H1 (cell line): Measurements from ENCODE around the gene LRRC37A.
"Not testable (repeated sequence)": the region's sequence is repeated elsewhere in the genome, so short reads cannot be mapped to it uniquely, and the experiment has no call there.

Experiments used
- ATF2 ChIP-seq: IDR thresholded peaks from 2 replicates; pipeline ENCODE4 v1.6.1; 2012; ENCODE audit warnings: low read length, inconsistent platforms
- CHD1 ChIP-seq: IDR thresholded peaks from 2 replicates; pipeline ENCODE4 v1.6.1; 2012; ENCODE audit warnings: low read depth, low read length, improper control_type of control experiment
- CTCF ChIP-seq, 3 experiments: IDR thresholded peaks; 1 replicate in 2 of 3; 2 replicates in 1 of 3; pipeline versions ENCODE4 v1.5.1 to v1.6.1; 2011; ENCODE audit warnings: low read length in 3 of 3, mild to moderate bottlenecking in 3 of 3, inconsistent platforms in 2 of 3, low read depth in 1 of 3, moderate library complexity in 1 of 3; ENCODE audit not compliant: insufficient read depth in 1 of 3; ENCODE audit errors: control extremely low read depth in 1 of 3
- MAX ChIP-seq: IDR thresholded peaks from 2 replicates; pipeline ENCODE4 v1.6.1; 2012; ENCODE audit warnings: inconsistent platforms

GRCh38 chr17:46291618-46292017 lies 3.3 kb upstream of the LRRC37A start:
- not testable (repeated sequence) for TF ChIP-seq CTCF (IDR thresholded peaks at IDR 0.05; ENCODE audit: control extremely low read depth in 1 of 3, insufficient read depth in 1 of 3, low read depth in 1 of 3, low read length in 3 of 3); ATF2; CHD1; MAX
